ENCODE results near the gene SLC10A3.

Gene SLC10A3

GRCh38 chrX:154486396-154487207, 3.8 kb downstream of the SLC10A3 start, which contains the start of gene UBL4A:
TSS of gene UBL4A (minus strand) at chrX:154486615. CDS start at chrX:154486584, 31 bp downstream.
- TF ChIP-seq, protein P1, sequence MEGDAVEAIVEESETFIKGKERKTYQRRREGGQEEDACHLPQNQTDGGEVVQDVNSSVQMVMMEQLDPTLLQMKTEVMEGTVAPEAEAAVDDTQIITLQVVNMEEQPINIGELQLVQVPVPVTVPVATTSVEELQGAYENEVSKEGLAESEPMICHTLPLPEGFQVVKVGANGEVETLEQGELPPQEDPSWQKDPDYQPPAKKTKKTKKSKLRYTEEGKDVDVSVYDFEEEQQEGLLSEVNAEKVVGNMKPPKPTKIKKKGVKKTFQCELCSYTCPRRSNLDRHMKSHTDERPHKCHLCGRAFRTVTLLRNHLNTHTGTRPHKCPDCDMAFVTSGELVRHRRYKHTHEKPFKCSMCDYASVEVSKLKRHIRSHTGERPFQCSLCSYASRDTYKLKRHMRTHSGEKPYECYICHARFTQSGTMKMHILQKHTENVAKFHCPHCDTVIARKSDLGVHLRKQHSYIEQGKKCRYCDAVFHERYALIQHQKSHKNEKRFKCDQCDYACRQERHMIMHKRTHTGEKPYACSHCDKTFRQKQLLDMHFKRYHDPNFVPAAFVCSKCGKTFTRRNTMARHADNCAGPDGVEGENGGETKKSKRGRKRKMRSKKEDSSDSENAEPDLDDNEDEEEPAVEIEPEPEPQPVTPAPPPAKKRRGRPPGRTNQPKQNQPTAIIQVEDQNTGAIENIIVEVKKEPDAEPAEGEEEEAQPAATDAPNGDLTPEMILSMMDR (IDR thresholded peaks at IDR 0.05; ENCODE audit: low read depth, low read length): no peak
- H3K4me3 ChIP-seq (ENCODE audit: low read depth, low read length): peak within 1 kb of the TSS; percentile 59

DNA sequence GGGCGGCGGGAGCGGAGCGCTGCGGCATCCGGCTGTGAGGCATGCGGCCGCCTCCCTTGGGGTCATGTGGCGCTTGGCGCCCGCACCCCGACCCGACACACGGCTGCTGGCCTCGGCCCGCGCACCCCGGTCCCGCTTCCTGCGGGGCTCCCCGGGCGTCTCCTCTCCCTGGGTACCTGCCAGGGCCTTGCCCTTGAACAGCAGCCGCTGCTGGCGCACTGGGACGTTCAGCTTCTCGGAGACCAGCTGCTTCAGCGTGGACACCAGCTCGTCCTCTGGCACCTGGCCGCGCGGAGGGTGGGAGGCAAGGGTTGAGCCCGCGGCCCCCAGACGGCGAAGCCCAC, 4.4 kb downstream of the SLC10A3 start:
- H3K4me3 ChIP-seq (ENCODE audit: low read depth, low read length): peak overlapping the region; percentile 59
- TF ChIP-seq, protein P1 (IDR thresholded peaks at IDR 0.05; ENCODE audit: low read depth, low read length): no peak

- TF ChIP-seq, protein P1 (IDR thresholded peaks at IDR 0.05; ENCODE audit: low read depth, low read length): no peak
- peak overlapping the region; percentile 59 for H3K4me3 ChIP-seq (ENCODE audit: low read depth, low read length)
Measured at GRCh38 chrX:154485150-154486051, 5.0 kb downstream of the SLC10A3 start.

- TF ChIP-seq, protein P1 (IDR thresholded peaks at IDR 0.05; ENCODE audit: low read depth, low read length): no peak
- H3K4me3 ChIP-seq (ENCODE audit: low read depth, low read length): no peak overlapping the region
Measured at GRCh38 chrX:154484255-154485149, 5.9 kb downstream of the SLC10A3 start.

DNA sequence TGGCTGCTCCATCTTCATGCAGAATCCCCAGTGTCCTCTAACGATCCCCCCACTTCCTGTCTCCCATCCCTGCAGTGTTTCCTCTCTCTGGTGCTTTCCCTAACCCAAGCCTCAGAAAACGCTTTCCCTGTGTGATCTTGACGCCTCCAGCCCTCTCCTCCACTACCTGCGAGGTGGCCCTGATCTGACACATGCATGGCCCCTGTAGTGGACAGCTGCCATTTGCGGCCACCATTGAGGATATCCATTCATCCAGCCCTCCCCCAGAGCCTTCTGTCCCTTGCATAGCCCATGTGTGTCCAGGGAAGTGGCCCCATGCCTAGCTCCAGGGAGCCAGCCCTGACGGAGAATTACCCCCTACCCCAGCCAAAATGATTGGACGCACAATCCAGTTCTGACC, 7.1 kb downstream of the SLC10A3 start:
- TF ChIP-seq, protein P1 (IDR thresholded peaks at IDR 0.05; ENCODE audit: low read depth, low read length): no peak
- H3K4me3 ChIP-seq (ENCODE audit: low read depth, low read length): no peak overlapping the region

DNA sequence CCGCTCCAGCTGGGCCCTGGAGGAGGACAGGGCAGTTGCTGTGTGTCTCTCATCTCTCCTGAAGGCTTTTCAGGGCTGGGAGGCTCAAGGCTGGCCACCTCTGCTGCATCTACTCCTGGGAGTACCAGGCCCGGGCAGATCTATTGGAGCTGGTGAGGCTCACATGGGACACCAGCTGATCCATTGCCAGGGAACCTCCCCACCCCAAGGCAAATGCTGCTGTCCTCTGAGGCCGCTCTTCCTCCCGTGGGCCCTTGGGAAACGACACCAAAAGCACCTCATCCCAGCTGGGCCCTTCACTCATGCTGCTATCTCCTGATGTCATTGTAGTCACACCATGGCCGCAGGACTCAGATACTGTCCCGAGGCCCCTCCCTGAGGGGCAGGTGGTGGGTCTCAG, 7.6 kb downstream of the SLC10A3 start:
- TF ChIP-seq, protein P1 (IDR thresholded peaks at IDR 0.05; ENCODE audit: low read depth, low read length): no peak
- H3K4me3 ChIP-seq (ENCODE audit: low read depth, low read length): no peak overlapping the region
